HUDEP-2 (cell line): ENCODE results near the gene CNTRL.

ENCODE experiments used
- DNase-seq, 76 experiments: peaks; one replicate each; lab custom pipeline; 2025; ENCODE audit not compliant: unreplicated experiment in 76 of 76; lab: John Stamatoyannopoulos, UW

CNTRL gene

GRCh38 chr9:121220996-121221663 lies 146.4 kb downstream of the CNTRL start:
- DNase-seq, result no peak

GRCh38 chr9:121221664-121222055 lies 146.9 kb downstream of the CNTRL start:
- no peak for DNase-seq

GRCh38 chr9:121222524-121223171 lies 147.9 kb downstream of the CNTRL start:
- peak in 28 of 76 experiments; percentile 4 to 63 (median 38) for DNase-seq

- DNase-seq, result no peak
Observed at GRCh38 chr9:121225240-121225639, 150.5 kb downstream of the CNTRL start.

DNA sequence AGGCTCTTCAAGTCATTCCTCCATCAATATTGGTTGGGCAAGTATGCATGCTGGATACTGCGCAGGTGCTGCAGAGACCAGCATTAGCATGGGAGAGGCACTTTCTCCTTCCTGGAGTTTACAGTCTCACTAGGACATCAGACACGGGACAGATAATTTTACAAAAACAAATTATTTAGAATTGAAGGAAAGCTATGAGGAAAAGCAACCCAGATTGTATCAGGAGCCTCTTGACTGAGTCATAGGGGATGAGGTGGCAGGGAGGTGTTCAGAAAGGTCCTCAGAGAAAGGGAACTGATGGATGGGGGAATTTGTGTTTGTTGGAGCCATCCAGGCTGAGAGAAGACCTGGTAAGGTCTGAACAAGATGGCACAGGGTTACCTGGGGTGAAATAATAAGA lies 151.4 kb downstream of the CNTRL start:
- no peak for DNase-seq
